Subcutaneous abdominal adipose tissue (tissue), 5 donors: ENCODE data around the gene TEX261.

Source experiments
- H3K27ac ChIP-seq: one replicate; pipeline ENCODE4 v1.7.0; 2013; ENCODE audit warnings: low read depth, mild to moderate bottlenecking, inconsistent platforms, low read length, moderate library complexity
- H3K27me3 ChIP-seq, 5 donors: one replicate each; pipeline ENCODE4 v1.7.0; 2013; ENCODE audit warnings: low read length in 5 of 5, inconsistent platforms in 1 of 5; ENCODE audit not compliant: control insufficient read depth in 5 of 5, insufficient read depth in 4 of 5
- H3K36me3 ChIP-seq, 5 donors: one replicate each; pipeline ENCODE4 v1.7.0; 2013; ENCODE audit warnings: low read length in 5 of 5; ENCODE audit not compliant: control insufficient read depth in 5 of 5, insufficient read depth in 5 of 5
- H3K4me1 ChIP-seq, 5 donors: one replicate each; pipeline ENCODE4 v1.7.0; 2013; ENCODE audit warnings: low read length in 5 of 5, mild to moderate bottlenecking in 3 of 5, moderate library complexity in 1 of 5; ENCODE audit not compliant: control insufficient read depth in 5 of 5, insufficient read depth in 5 of 5
- H3K4me3 ChIP-seq, 5 donors: one replicate each; pipeline ENCODE4 v1.7.0; 2013; ENCODE audit warnings: low read length in 5 of 5, low read depth in 1 of 5
- H3K9ac ChIP-seq, 5 donors: one replicate each; pipeline ENCODE4 v1.7.0; 2013; ENCODE audit warnings: low read length in 5 of 5, mild to moderate bottlenecking in 4 of 5, moderate library complexity in 3 of 5
- H3K9me3 ChIP-seq, 5 donors: one replicate each; pipeline ENCODE4 v1.7.0; 2013; ENCODE audit warnings: low read length in 5 of 5; ENCODE audit not compliant: control insufficient read depth in 5 of 5
- donor health status: healthy.
- donor health status: healthy.
- donor health status: healthy.
- donor health status: healthy.
- donor health status: healthy.

TEX261 gene

GRCh38 chr2:70967189-70967588, 27.5 kb downstream of the TEX261 start:
- peaks cover 0 to 10% (median 7%) of the 10 kb centered on the region in 5 donors for H3K4me1 ChIP-seq
- peaks cover 0 to 11% (median 10%) of the 10 kb centered on the region in 5 donors for H3K27me3 ChIP-seq
- no peak overlapping the region for H3K4me3 ChIP-seq
- no peaks in the 10 kb centered on the region for H3K36me3 ChIP-seq
- no peak overlapping the region for H3K9ac ChIP-seq
- no peak overlapping the region for H3K27ac ChIP-seq
- H3K9me3 ChIP-seq: no peaks in the 10 kb centered on the region

- H3K4me3 ChIP-seq: no peak overlapping the region
- peaks cover 0 to 10% (median 7%) of the 10 kb centered on the region in 5 donors for H3K4me1 ChIP-seq
- no peaks in the 10 kb centered on the region for H3K9me3 ChIP-seq
- peaks cover 0 to 11% (median 10%) of the 10 kb centered on the region in 5 donors for H3K27me3 ChIP-seq
- H3K36me3 ChIP-seq: no peaks in the 10 kb centered on the region
- H3K27ac ChIP-seq: no peak overlapping the region
- no peak overlapping the region for H3K9ac ChIP-seq
Observed at GRCh38 chr2:70966681-70967080, 28.0 kb downstream of the TEX261 start.

- H3K27ac ChIP-seq: no peak overlapping the region
- H3K36me3 ChIP-seq: no peaks in the 10 kb centered on the region
- peak overlapping the region in 2 of 5 donors; percentile 47 to 58 for H3K4me3 ChIP-seq
- H3K4me1 ChIP-seq: peaks cover 0 to 17% (median 8%) of the 10 kb centered on the region in 5 donors
- peaks cover 0 to 11% (median 10%) of the 10 kb centered on the region in 5 donors for H3K27me3 ChIP-seq
- H3K9me3 ChIP-seq: no peaks in the 10 kb centered on the region
- H3K9ac ChIP-seq: peak overlapping the region in 1 of 5 donors; percentile 31
Observed at GRCh38 chr2:70965506-70965905, 29.2 kb downstream of the TEX261 start.

GRCh38 chr2:70964596-70965386, 29.9 kb downstream of the TEX261 start:
- peaks cover 0 to 24% (median 13%) of the 10 kb centered on the region in 5 donors for H3K4me1 ChIP-seq
- no peaks in the 10 kb centered on the region for H3K9me3 ChIP-seq
- peak overlapping the region in 3 of 5 donors; percentile 31 to 43 (median 35) for H3K9ac ChIP-seq
- H3K36me3 ChIP-seq: no peaks in the 10 kb centered on the region
- no peak overlapping the region for H3K27ac ChIP-seq
- peak overlapping the region in 3 of 5 donors; percentile 47 to 58 (median 50) for H3K4me3 ChIP-seq
- peaks cover 0 to 11% (median 11%) of the 10 kb centered on the region in 5 donors for H3K27me3 ChIP-seq

GRCh38 chr2:70964133-70964532, 30.5 kb downstream of the TEX261 start:
- Histone ChIP-seq H3K9ac (peak overlapping the region in 1 of 5 donors; percentile 7), H3K4me1 (peaks cover 0 to 24% (median 13%) of the 10 kb centered on the region in 5 donors), H3K27me3 (peaks cover 0 to 14% (median 11%) of the 10 kb centered on the region in 5 donors), H3K36me3 (no peaks in the 10 kb centered on the region), H3K4me3 (no peak overlapping the region), H3K9me3 (no peaks in the 10 kb centered on the region), H3K27ac (no peak overlapping the region)

- Histone ChIP-seq H3K36me3 (no peaks in the 10 kb centered on the region), H3K9me3 (no peaks in the 10 kb centered on the region), H3K27ac (no peak overlapping the region), H3K9ac (no peak overlapping the region), H3K27me3 (peaks cover 0 to 19% (median 11%) of the 10 kb centered on the region in 5 donors), H3K4me3 (no peak overlapping the region), H3K4me1 (peaks cover 0 to 24% (median 13%) of the 10 kb centered on the region in 5 donors)
Observed at GRCh38 chr2:70962885-70963878, 31.5 kb downstream of the TEX261 start.

- no peaks in the 10 kb centered on the region for H3K9me3 ChIP-seq
- no peak overlapping the region for H3K4me3 ChIP-seq
- no peaks in the 10 kb centered on the region for H3K36me3 ChIP-seq
- peaks cover 0 to 21% (median 11%) of the 10 kb centered on the region in 5 donors for H3K27me3 ChIP-seq
- H3K27ac ChIP-seq: no peak overlapping the region
- peaks cover 0 to 24% (median 13%) of the 10 kb centered on the region in 5 donors for H3K4me1 ChIP-seq
- no peak overlapping the region for H3K9ac ChIP-seq
Observed at GRCh38 chr2:70962211-70962884, 32.3 kb downstream of the TEX261 start.

GRCh38 chr2:70961648-70961994, 33.1 kb downstream of the TEX261 start:
- Histone ChIP-seq H3K9ac (no peak overlapping the region), H3K9me3 (no peaks in the 10 kb centered on the region), H3K4me1 (peaks cover 0 to 24% (median 13%) of the 10 kb centered on the region in 5 donors), H3K27ac (no peak overlapping the region), H3K36me3 (no peaks in the 10 kb centered on the region), H3K27me3 (peaks cover 0 to 21% (median 11%) of the 10 kb centered on the region in 5 donors), H3K4me3 (no peak overlapping the region)

GRCh38 chr2:70960833-70961647, 33.6 kb downstream of the TEX261 start:
- H3K36me3 ChIP-seq: no peaks in the 10 kb centered on the region
- no peak overlapping the region for H3K27ac ChIP-seq
- H3K9ac ChIP-seq: no peak overlapping the region
- peaks cover 0 to 24% (median 13%) of the 10 kb centered on the region in 5 donors for H3K4me1 ChIP-seq
- H3K27me3 ChIP-seq: peaks cover 0 to 21% (median 11%) of the 10 kb centered on the region in 5 donors
- no peaks in the 10 kb centered on the region for H3K9me3 ChIP-seq
- no peak overlapping the region for H3K4me3 ChIP-seq
